Mesendoderm (in vitro differentiated cells): ENCODE data around the gene TARM1.
"Not testable (repeated sequence)": the region's sequence is repeated elsewhere in the genome, so short reads cannot be mapped to it uniquely, and the experiment has no call there.

Experiments used
- DNase-seq: peaks from one replicate; pipeline ENCODE4 v3.0.0; 2013
- H2AK5ac ChIP-seq: 2 replicates; pipeline ENCODE4 v1.6.1; 2013; ENCODE audit warnings: low read length, inconsistent platforms
- H2BK120ac ChIP-seq: 2 replicates; pipeline ENCODE4 v1.6.1; 2013; ENCODE audit warnings: low read depth, mild to moderate bottlenecking, low read length, moderate library complexity, mixed read lengths
- H2BK15ac ChIP-seq: replicated peaks from 2 replicates; pipeline ENCODE4 v1.6.1; 2013; ENCODE audit warnings: low read depth, mild to moderate bottlenecking, moderate library complexity
- H2BK5ac ChIP-seq: 2 replicates; pipeline ENCODE4 v1.6.1; 2013; ENCODE audit warnings: low read length, inconsistent platforms
- H3K18ac ChIP-seq: 2 replicates; pipeline ENCODE4 v1.6.1; 2013; ENCODE audit warnings: mild to moderate bottlenecking, low read length, mixed read lengths
- H3K23ac ChIP-seq: one replicate; pipeline ENCODE4 v1.6.1; 2013; ENCODE audit warnings: low read length
- H3K27ac ChIP-seq: 2 replicates; pipeline ENCODE4 v1.5.1; 2013; ENCODE audit warnings: low read depth, mild to moderate bottlenecking, inconsistent platforms, low read length, moderate library complexity
- H3K27me3 ChIP-seq: 2 replicates; pipeline ENCODE4 v1.6.1; 2013; ENCODE audit warnings: low read length, control low read depth, mild to moderate bottlenecking, inconsistent platforms; ENCODE audit not compliant: insufficient read depth, poor library complexity
- H3K36me3 ChIP-seq: 2 replicates; pipeline ENCODE4 v1.6.1; 2013; ENCODE audit warnings: low read length, inconsistent platforms; ENCODE audit not compliant: control insufficient read depth, insufficient read depth
- H3K4ac ChIP-seq: one replicate; pipeline ENCODE4 v1.6.1; 2013; ENCODE audit warnings: low read depth, mild to moderate bottlenecking, low read length, moderate library complexity
- H3K4me1 ChIP-seq: 2 replicates; pipeline ENCODE4 v1.6.1; 2013; ENCODE audit warnings: low read depth, low read length, inconsistent platforms; ENCODE audit not compliant: control insufficient read depth
- H3K4me2 ChIP-seq: 2 replicates; pipeline ENCODE4 v1.6.1; 2013; ENCODE audit warnings: low read length
- H3K4me3 ChIP-seq: 2 replicates; pipeline ENCODE4 v1.5.1; 2013; ENCODE audit warnings: mild to moderate bottlenecking, low read length
- H3K56ac ChIP-seq: one replicate; pipeline ENCODE4 v1.6.1; 2013; ENCODE audit warnings: low read length
- H3K79me1 ChIP-seq: 2 replicates; pipeline ENCODE4 v1.6.1; 2013; ENCODE audit warnings: low read length, inconsistent platforms
- H3K79me2 ChIP-seq: 2 replicates; pipeline ENCODE4 v1.6.1; 2013; ENCODE audit warnings: mild to moderate bottlenecking, low read length; ENCODE audit not compliant: control insufficient read depth, insufficient read depth
- H3K9ac ChIP-seq: 2 replicates; pipeline ENCODE4 v1.6.1; 2013; ENCODE audit warnings: low read length, inconsistent platforms
- H4K5ac ChIP-seq: one replicate; pipeline ENCODE4 v1.6.1; 2013; ENCODE audit warnings: low read length
- H4K8ac ChIP-seq: one replicate; pipeline ENCODE4 v1.6.1; 2013; ENCODE audit warnings: low read depth, mild to moderate bottlenecking, control low read depth, low read length, moderate library complexity
- WGBS: extraction: QIAGEN DNeasy Blood & Tissue Kit; methylation state at CpG from one replicate; pipeline ENCODE4 v1.1.7; 2013; ENCODE audit warnings: low lambda C conversion rate, missing lambda C conversion rate; ENCODE audit not compliant: insufficient coverage; ENCODE audit errors: extremely low coverage; 5-methylcytosine and 5-hydroxymethylcytosine counted together

TARM1 gene

DNA sequence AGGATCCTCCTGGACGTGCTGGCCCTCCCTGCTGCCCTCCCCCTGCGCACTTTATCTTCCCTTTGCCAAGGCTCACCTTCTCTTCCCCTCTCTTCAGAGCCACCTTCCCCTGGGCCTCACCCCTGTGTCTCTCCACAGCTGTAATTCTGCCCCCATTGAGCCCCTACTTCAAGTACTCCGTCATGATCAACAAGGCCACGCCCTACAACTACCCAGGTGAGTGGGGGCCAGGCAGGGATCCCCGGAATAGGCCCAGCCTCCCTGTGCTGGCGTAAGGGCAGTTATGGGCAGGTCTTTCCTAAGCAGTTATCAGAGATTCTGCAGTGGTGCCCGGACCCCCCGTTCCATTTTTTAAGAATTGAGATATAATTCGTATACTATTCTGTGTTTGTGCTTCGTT is 24.6 kb upstream of the TARM1 start:
- H3K4me2 ChIP-seq = no peak overlapping the region
- no peak overlapping the region for H3K27ac ChIP-seq
- no peak overlapping the region for H2BK5ac ChIP-seq
- no peak overlapping the region for H3K9ac ChIP-seq
- H3K4ac ChIP-seq = no peak overlapping the region
- H4K8ac ChIP-seq = no peak overlapping the region
- no peaks in the 10 kb centered on the region for H3K27me3 ChIP-seq
- peaks cover 7% of the 10 kb centered on the region for H3K79me2 ChIP-seq
- no peak overlapping the region for H4K5ac ChIP-seq
- H3K4me1 ChIP-seq = no peaks in the 10 kb centered on the region
- no peak overlapping the region for H3K18ac ChIP-seq
- H2BK120ac ChIP-seq = no peak overlapping the region
- no CpG with 5 or more reads among the region's 10 CpGs for WGBS
- no peak overlapping the region for H3K56ac ChIP-seq
- H2BK15ac ChIP-seq = no peak overlapping the region
- no peak overlapping the region for H3K23ac ChIP-seq
- no peak overlapping the region for H3K4me3 ChIP-seq
- no peak overlapping the region for H2AK5ac ChIP-seq
- H3K36me3 ChIP-seq = peaks cover 1% of the 10 kb centered on the region
- H3K79me1 ChIP-seq = peaks cover 3% of the 10 kb centered on the region
- DNase-seq = no peak

DNA sequence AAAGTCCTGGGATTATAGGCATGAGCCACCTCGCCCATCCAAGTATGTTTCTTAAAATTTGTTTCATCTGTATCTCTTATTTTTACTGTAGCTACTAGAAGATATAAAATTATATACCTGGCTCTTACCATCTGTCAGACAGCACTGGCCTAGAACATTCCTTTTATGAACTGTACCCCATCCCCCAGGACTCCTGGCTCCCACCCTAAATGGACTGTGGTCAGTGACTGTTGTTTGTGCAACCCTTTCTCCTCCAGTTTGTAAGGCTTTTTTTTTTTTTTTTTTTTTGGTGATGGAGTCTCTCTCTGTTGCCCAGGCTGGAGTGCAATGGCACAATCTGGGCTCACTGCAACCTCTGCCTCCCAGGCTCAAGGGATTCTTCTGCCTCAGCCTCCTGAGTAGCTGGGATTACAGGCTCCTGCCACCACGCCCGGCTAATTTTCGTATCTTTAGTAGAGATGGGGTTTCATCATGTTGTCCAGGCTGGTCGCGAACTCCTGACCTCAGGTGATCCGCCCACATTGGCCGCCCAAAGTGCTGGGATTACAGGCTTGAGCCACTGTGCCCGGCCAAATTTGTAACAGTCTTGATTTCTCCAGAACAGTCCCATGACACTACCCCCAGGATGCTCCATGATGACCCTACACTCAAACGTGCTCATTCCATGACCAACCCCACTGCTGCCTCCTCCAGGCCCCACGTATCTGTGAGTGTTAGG is 24.0 kb upstream of the TARM1 start:
- no peak overlapping the region for H2BK120ac ChIP-seq
- H2AK5ac ChIP-seq = no peak overlapping the region
- no peak overlapping the region for H3K23ac ChIP-seq
- no peaks in the 10 kb centered on the region for H3K27me3 ChIP-seq
- no peak overlapping the region for H3K56ac ChIP-seq
- no peak overlapping the region for H4K5ac ChIP-seq
- peaks cover 7% of the 10 kb centered on the region for H3K79me2 ChIP-seq
- H4K8ac ChIP-seq = no peak overlapping the region
- H3K79me1 ChIP-seq = peaks cover 3% of the 10 kb centered on the region
- no peak overlapping the region for H2BK15ac ChIP-seq
- no peak for DNase-seq
- no peak overlapping the region for H3K27ac ChIP-seq
- no peak overlapping the region for H3K18ac ChIP-seq
- WGBS = no CpG with 5 or more reads among the region's 11 CpGs
- no peak overlapping the region for H2BK5ac ChIP-seq
- H3K4me3 ChIP-seq = no peak overlapping the region
- no peak overlapping the region for H3K4me2 ChIP-seq
- H3K36me3 ChIP-seq = peaks cover under 1% of the 10 kb centered on the region
- no peak overlapping the region for H3K9ac ChIP-seq
- no peaks in the 10 kb centered on the region for H3K4me1 ChIP-seq
- no peak overlapping the region for H3K4ac ChIP-seq

DNA sequence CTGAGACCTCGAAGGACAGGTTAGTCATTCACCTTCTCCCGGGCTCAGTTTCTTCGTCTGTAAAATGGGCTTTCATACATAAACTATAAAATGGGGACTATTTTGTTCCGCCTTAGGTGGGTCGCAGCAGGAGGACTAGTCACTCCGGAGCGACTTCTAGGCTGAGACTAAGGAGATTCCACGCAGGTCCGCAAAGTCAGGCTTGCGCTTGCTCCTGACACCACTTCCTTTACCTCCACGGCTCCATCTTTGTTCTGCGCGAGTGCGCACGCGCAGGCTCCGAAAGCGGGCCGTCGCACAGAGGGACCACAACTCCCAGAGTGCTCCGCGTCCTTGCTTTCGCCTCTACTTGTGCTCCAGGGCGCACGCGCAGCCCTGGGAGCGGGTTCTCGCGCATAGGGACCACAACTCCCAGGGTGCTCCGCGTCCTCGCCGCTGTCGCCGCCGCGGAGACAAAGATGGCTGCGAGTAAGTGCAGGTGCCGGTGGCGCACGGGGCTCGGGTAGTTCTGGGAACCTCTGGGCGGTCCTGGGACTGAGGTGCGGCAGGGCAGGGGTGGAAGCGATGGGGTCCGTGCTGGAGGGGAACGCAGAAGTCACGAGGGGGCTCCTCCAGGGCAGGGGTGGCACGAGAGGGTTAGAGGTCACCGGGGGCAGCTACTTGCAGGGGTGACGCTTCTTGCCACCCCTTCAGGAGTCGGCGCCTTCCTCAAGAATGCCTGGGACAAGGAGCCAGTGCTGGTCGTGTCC is 21.4 kb upstream of the TARM1 start, which contains the start of gene NDUFA3:
Gene NDUFA3, plus strand, starts transcription at position 435 of the 749 bp plus-strand sequence. Its CDS starts 24 bp downstream, at position 459.
- Histone ChIP-seq H3K23ac (no peak within 1 kb of the TSS), H4K5ac (no peak within 1 kb of the TSS), H3K4me2 (peak within 1 kb of the TSS; percentile 76), H2AK5ac (no peak within 1 kb of the TSS), H3K4ac (no peak within 1 kb of the TSS), H3K9ac (peak within 1 kb of the TSS; percentile 79), H3K79me2 (peaks cover 7% of the 10 kb centered on the region), H3K79me1 (peaks cover 3% of the 10 kb centered on the region), H3K4me1 (no peaks in the 10 kb centered on the region), H2BK120ac (no peak within 1 kb of the TSS), H2BK5ac (no peak within 1 kb of the TSS), H3K18ac (no peak within 1 kb of the TSS), H4K8ac (no peak within 1 kb of the TSS), H3K27ac (no peak within 1 kb of the TSS), H3K56ac (peak within 1 kb of the TSS; percentile 83), H3K4me3 (peak within 1 kb of the TSS; percentile 70), H2BK15ac (no peak within 1 kb of the TSS), H3K27me3 (no peaks in the 10 kb centered on the region), H3K36me3 (no peaks in the 10 kb centered on the region)
- peak; percentile 99 for DNase-seq
- no CpG with 5 or more reads among the region's 54 CpGs for WGBS

DNA sequence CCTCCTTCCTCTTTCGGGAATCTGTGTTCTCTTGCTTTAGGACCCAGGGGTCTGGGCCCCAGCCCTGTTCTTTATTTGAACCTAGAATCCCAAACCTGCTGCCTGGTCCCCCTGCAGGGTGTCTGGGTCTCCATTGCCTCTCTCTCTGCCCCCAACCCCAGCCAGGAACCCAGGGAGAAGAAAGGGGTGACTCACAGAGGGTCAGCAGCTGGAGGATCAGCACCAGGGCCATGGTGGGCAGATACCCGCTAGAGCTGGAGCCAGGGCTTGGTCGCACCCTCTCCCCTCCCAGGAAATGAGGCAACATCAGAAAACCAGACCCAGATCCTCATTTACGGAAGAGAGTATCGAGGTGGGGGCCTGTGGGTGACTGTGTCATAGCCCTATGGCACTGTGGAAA is 19.4 kb upstream of the TARM1 start, which contains the start of gene OSCAR:
Gene OSCAR, minus strand, starts transcription at position 243 of the 400 bp plus-strand sequence. Its CDS starts 11 bp downstream, at position 232.
- no peak within 1 kb of the TSS for H2BK120ac ChIP-seq
- H3K79me2 ChIP-seq = peaks cover 7% of the 10 kb centered on the region
- H3K4me2 ChIP-seq = no peak within 1 kb of the TSS
- H3K23ac ChIP-seq = no peak within 1 kb of the TSS
- WGBS = no CpG with 5 or more reads among the region's 5 CpGs
- H3K27ac ChIP-seq = no peak within 1 kb of the TSS
- H4K8ac ChIP-seq = no peak within 1 kb of the TSS
- no peak within 1 kb of the TSS for H3K4ac ChIP-seq
- no peak within 1 kb of the TSS for H2BK15ac ChIP-seq
- no peak within 1 kb of the TSS for H2BK5ac ChIP-seq
- H3K4me3 ChIP-seq = no peak within 1 kb of the TSS
- no peak within 1 kb of the TSS for H3K18ac ChIP-seq
- no peak within 1 kb of the TSS for H2AK5ac ChIP-seq
- H3K4me1 ChIP-seq = no peaks in the 10 kb centered on the region
- no peaks in the 10 kb centered on the region for H3K27me3 ChIP-seq
- no peak within 1 kb of the TSS for H4K5ac ChIP-seq
- H3K79me1 ChIP-seq = peaks cover under 1% of the 10 kb centered on the region
- no peak within 1 kb of the TSS for H3K9ac ChIP-seq
- H3K56ac ChIP-seq = peak within 1 kb of the TSS; percentile 7
- DNase-seq = no peak
- H3K36me3 ChIP-seq = no peaks in the 10 kb centered on the region

DNA sequence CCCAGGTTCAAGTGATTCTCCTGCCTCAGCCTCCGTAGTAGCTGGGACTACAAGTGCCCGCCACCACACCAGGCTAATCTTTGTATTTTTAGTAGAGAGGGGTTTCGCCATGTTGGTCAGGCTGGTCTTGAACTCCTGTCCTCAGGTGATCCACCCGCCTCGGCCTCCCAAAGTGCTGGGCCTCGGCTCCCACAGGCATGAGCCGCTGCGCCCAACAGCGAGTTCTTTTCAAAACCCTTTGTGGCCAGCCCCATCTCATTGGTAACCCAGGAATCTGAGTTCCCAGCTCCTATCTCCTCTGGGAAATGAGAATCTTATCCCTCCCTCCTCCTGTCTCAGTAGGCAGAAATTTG is 18.7 kb upstream of the TARM1 start:
- not testable (repeated sequence) for H3K9ac ChIP-seq, DNase-seq, H2AK5ac ChIP-seq, H3K56ac ChIP-seq, H2BK5ac ChIP-seq, H3K4me2 ChIP-seq, H3K4me1 ChIP-seq, H2BK15ac ChIP-seq, H3K36me3 ChIP-seq, H3K27me3 ChIP-seq, H3K23ac ChIP-seq, H3K4me3 ChIP-seq, H3K79me1 ChIP-seq, H3K79me2 ChIP-seq, H3K27ac ChIP-seq, H4K5ac ChIP-seq, H3K18ac ChIP-seq, H3K4ac ChIP-seq, H2BK120ac ChIP-seq, H4K8ac ChIP-seq
- WGBS = no CpG with 5 or more reads among the region's 9 CpGs
